GM23248 (cell line): ENCODE data around the gene GRIP2. TPM values are rescaled to one million over a fixed set of nuclear protein-coding genes. Genes with fewer than 3 reads are reported as not detected.

Source experiments
- DNase-seq: peaks from one replicate; pipeline ENCODE4 v3.0.0-alpha.2; 2015
- H2AFZ ChIP-seq: fragments of 200-600 bp; sonication (generic); 2 replicates; pipeline ENCODE4 v1.6.1; 2016; ENCODE audit warnings: antibody characterized with exemption
- H3F3A ChIP-seq: fragments of 200-600 bp; sonication (generic); 2 replicates; pipeline ENCODE4 v1.6.1; 2016; ENCODE audit warnings: mild to moderate bottlenecking, antibody characterized with exemption, mixed run types; ENCODE audit not compliant: insufficient read depth
- H3K27ac ChIP-seq: fragments of 200-600 bp; sonication (generic); 2 replicates; pipeline ENCODE4 v1.5.1; 2016; ENCODE audit warnings: mild to moderate bottlenecking
- H3K27me3 ChIP-seq: fragments of 200-600 bp; sonication (generic); replicated peaks from 2 replicates; pipeline ENCODE4 v1.6.1; 2016; ENCODE audit warnings: mild to moderate bottlenecking; ENCODE audit not compliant: insufficient read depth
- H3K36me3 ChIP-seq: fragments of 200-600 bp; sonication (generic); 2 replicates; pipeline ENCODE4 v1.6.1; 2016; ENCODE audit warnings: low read depth, mild to moderate bottlenecking
- H3K4me1 ChIP-seq: fragments of 200-600 bp; sonication (generic); 2 replicates; pipeline ENCODE4 v1.6.1; 2016; ENCODE audit warnings: mild to moderate bottlenecking; ENCODE audit not compliant: insufficient read depth
- H3K4me2 ChIP-seq: fragments of 200-600 bp; sonication (generic); one replicate; pipeline ENCODE4 v1.6.1; 2016; ENCODE audit warnings: mild to moderate bottlenecking; ENCODE audit not compliant: unreplicated experiment
- H3K4me3 ChIP-seq: fragments of 200-600 bp; sonication (generic); 2 replicates; pipeline ENCODE4 v1.5.1; 2016; ENCODE audit warnings: mild to moderate bottlenecking
- H3K79me2 ChIP-seq: fragments of 200-600 bp; sonication (generic); 2 replicates; pipeline ENCODE4 v1.6.1; 2016; ENCODE audit warnings: mild to moderate bottlenecking; ENCODE audit not compliant: insufficient read depth
- H3K9ac ChIP-seq: fragments of 200-600 bp; sonication (generic); 2 replicates; pipeline ENCODE4 v1.6.1; 2016; ENCODE audit warnings: mild to moderate bottlenecking
- H3K9me2 ChIP-seq: fragments of 200-600 bp; sonication (generic); 2 replicates; pipeline ENCODE4 v1.6.1; 2016; ENCODE audit warnings: mixed run types, mild to moderate bottlenecking, moderate library complexity; ENCODE audit not compliant: insufficient read depth
- H3K9me3 ChIP-seq: fragments of 200-600 bp; sonication (generic); one replicate; pipeline ENCODE4 v1.6.1; 2017; ENCODE audit warnings: low read depth
- H4K20me1 ChIP-seq: fragments of 200-600 bp; sonication (generic); 2 replicates; pipeline ENCODE4 v1.6.0; 2016; ENCODE audit not compliant: insufficient read depth
- EZH2 ChIP-seq: fragments of 200-600 bp; sonication (generic); IDR thresholded peaks from 2 replicates; pipeline ENCODE4 v1.6.1; 2018; ENCODE audit warnings: antibody characterized with exemption, mild to moderate bottlenecking; ENCODE audit not compliant: insufficient read depth, poor library complexity, severe bottlenecking
- EZH2phosphoT487 ChIP-seq: fragments of 200-600 bp; sonication (generic); IDR thresholded peaks from 2 replicates; pipeline ENCODE4 v1.6.1; 2018; ENCODE audit warnings: antibody characterized with exemption, moderate library complexity, mild to moderate bottlenecking, low read depth; ENCODE audit not compliant: insufficient read depth
- WGBS, 2 experiments: methylation state at CpG; one replicate each; pipeline ENCODE4 v1.1.6; 2015 to 2017; ENCODE audit warnings: low lambda C conversion rate in 2 of 2, low coverage in 1 of 2; ENCODE audit errors: missing lambda C conversion rate in 2 of 2; 5-methylcytosine and 5-hydroxymethylcytosine counted together
- in situ Hi-C: fragments of 300-500 bp; cut with MboI; formaldehyde crosslinking; loops from 2 replicates; pipeline ENCODE4 v1.15.0; 2020
- polyA plus RNA-seq: library from polyadenylated mRNA; unstranded; fragments of >200 nt; fragmentation: Nextera tagmentation; extraction: Ambion mirVana; gene quantifications from 2 replicates; pipeline ENCODE4 v1.2.1, GENCODE V29; 2016
- total RNA-seq: library from RNA; depleted of rRNA; stranded (reverse); fragments of >200 nt; shearing (Covaris generic); gene quantifications from 2 replicates; pipeline ENCODE4 v1.2.3, GENCODE V29; 2014

Gene GRIP2
- total and polyA plus RNA-seq, 2 experiments from 2014 or later, result 0.11 to 0.14 TPM

GRCh38 chr3:14474363-14475081, 65.6 kb downstream of the GRIP2 start:
- no peak overlapping the region for H3K9ac ChIP-seq
- no peaks in the 10 kb centered on the region for H4K20me1 ChIP-seq
- H3K36me3 ChIP-seq, result 0 out of 2 replicates have a peak, but pooled peaks cover 10% of the 10 kb centered on the region
- no peaks in the 10 kb centered on the region for H3K9me3 ChIP-seq
- peaks cover 26% of the 10 kb centered on the region for H3K4me1 ChIP-seq
- no peak overlapping the region for H3K4me2 ChIP-seq
- in situ Hi-C loops, result no loop called here
- H2AFZ ChIP-seq, result no peak overlapping the region
- peaks cover 14% of the 10 kb centered on the region; the same call in 1 of the 2 replicates for H3F3A ChIP-seq
- no peak overlapping the region for H3K27ac ChIP-seq
- 90 to 91% methylated on average over 13 of the region's 13 CpGs for WGBS, 2 experiments
- no peaks in the 10 kb centered on the region for H3K79me2 ChIP-seq
- H3K9me2 ChIP-seq, result no peaks in the 10 kb centered on the region
- H3K4me3 ChIP-seq, result no peak overlapping the region
- H3K27me3 ChIP-seq, result no peaks in the 10 kb centered on the region
- TF ChIP-seq EZH2phosphoT487 (no peak), EZH2 (no peak)
- DNase-seq, result no peak

GRCh38 chr3:14473411-14473891, 66.7 kb downstream of the GRIP2 start:
- Histone ChIP-seq H3K79me2 (no peaks in the 10 kb centered on the region), H3K4me3 (no peak overlapping the region), H4K20me1 (no peaks in the 10 kb centered on the region), H3K9me2 (no peaks in the 10 kb centered on the region), H2AFZ (no peak overlapping the region), H3K4me2 (peak overlapping the region; percentile 47), H3K27me3 (no peaks in the 10 kb centered on the region), H3K4me1 (peaks cover 26% of the 10 kb centered on the region), H3K27ac (peak overlapping the region; percentile 95), H3K9ac (peak overlapping the region; percentile 80), H3K36me3 (0 out of 2 replicates have a peak, but pooled peaks cover 6% of the 10 kb centered on the region), H3F3A (peaks cover 14% of the 10 kb centered on the region; the same call in 1 of the 2 replicates), H3K9me3 (no peaks in the 10 kb centered on the region)
- WGBS, 2 experiments, result 87 to 90% methylated on average over 7 of the region's 7 CpGs
- TF ChIP-seq EZH2phosphoT487 (no peak), EZH2 (no peak)
- in situ Hi-C loops, result no loop called here
- no peak for DNase-seq

- peak overlapping the region; percentile 80 for H3K9ac ChIP-seq
- H3K9me3 ChIP-seq, result no peaks in the 10 kb centered on the region
- peak; percentile 96 for DNase-seq
- peak overlapping the region; percentile 47 for H3K4me2 ChIP-seq
- no peaks in the 10 kb centered on the region for H3K9me2 ChIP-seq
- no peak overlapping the region for H3K4me3 ChIP-seq
- no peaks in the 10 kb centered on the region for H3K27me3 ChIP-seq
- no peaks in the 10 kb centered on the region for H3K36me3 ChIP-seq
- H3K79me2 ChIP-seq, result no peaks in the 10 kb centered on the region
- peak overlapping the region; percentile 95 for H3K27ac ChIP-seq
- H4K20me1 ChIP-seq, result no peaks in the 10 kb centered on the region
- H3K4me1 ChIP-seq, result peaks cover 26% of the 10 kb centered on the region
- peaks cover 14% of the 10 kb centered on the region; the same call in 1 of the 2 replicates for H3F3A ChIP-seq
- TF ChIP-seq EZH2phosphoT487 (0 out of 2 replicates have a peak, but pooled peaks have one; percentile 38), EZH2 (no peak)
- H2AFZ ChIP-seq, result no peak overlapping the region
- in situ Hi-C loops, result no loop called here
- WGBS, 2 experiments, result 42 to 43% methylated on average over 22 of the region's 22 CpGs
Measured at GRCh38 chr3:14472471-14473351, 67.4 kb downstream of the GRIP2 start.

GRCh38 chr3:14471690-14472089, 68.5 kb downstream of the GRIP2 start:
- Histone ChIP-seq H3K27ac (peak overlapping the region; percentile 95), H3K9ac (peak overlapping the region; percentile 80), H3K9me2 (no peaks in the 10 kb centered on the region), H3K79me2 (no peaks in the 10 kb centered on the region), H3K4me1 (peaks cover 26% of the 10 kb centered on the region), H3K4me3 (no peak overlapping the region), H3K9me3 (no peaks in the 10 kb centered on the region), H3K27me3 (no peaks in the 10 kb centered on the region), H3K4me2 (peak overlapping the region; percentile 44), H3F3A (peaks cover 14% of the 10 kb centered on the region; the same call in 1 of the 2 replicates), H2AFZ (no peak overlapping the region), H3K36me3 (no peaks in the 10 kb centered on the region), H4K20me1 (no peaks in the 10 kb centered on the region)
- 91 to 95% methylated on average over 9 to 10 of the region's 10 CpGs for WGBS, 2 experiments
- DNase-seq, result no peak
- TF ChIP-seq EZH2phosphoT487 (no peak), EZH2 (no peak)
- in situ Hi-C loops, result no loop called here
